CD4-positive, alpha-beta T cell treated with Interleukin-12 subunit alpha and Interleukin-12 subunit beta, for 1 hour (primary cell): ENCODE measurements around the gene SELENOO.

Source experiments
- DNase-seq: peaks from one replicate; pipeline ENCODE4 v3.0.0-alpha.2; 2020

SELENOO gene

GRCh38 chr22:50257041-50257440 is 56.2 kb downstream of the SELENOO start:
- DNase-seq: no peak

GRCh38 chr22:50257451-50258360 is 56.9 kb downstream of the SELENOO start:
- no peak for DNase-seq

- no peak for DNase-seq
Observed at GRCh38 chr22:50258361-50259292, 57.8 kb downstream of the SELENOO start.

GRCh38 chr22:50259302-50259701 is 58.5 kb downstream of the SELENOO start:
- no peak for DNase-seq

- no peak for DNase-seq
Observed at GRCh38 chr22:50260434-50260800, 59.6 kb downstream of the SELENOO start.

- DNase-seq: no peak
Observed at GRCh38 chr22:50260801-50261614, 60.2 kb downstream of the SELENOO start.

- no peak for DNase-seq
Observed at GRCh38 chr22:50261615-50262459, 61.0 kb downstream of the SELENOO start, which contains the start of gene MAPK12. TSS of gene MAPK12 (minus strand) at chr22:50261683. CDS start at chr22:50261509, 174 bp downstream.

GRCh38 chr22:50262460-50262911 is 61.7 kb downstream of the SELENOO start:
- DNase-seq: no peak

GRCh38 chr22:50262973-50263617 is 62.3 kb downstream of the SELENOO start:
- DNase-seq: no peak

GRCh38 chr22:50264104-50264745 is 63.4 kb downstream of the SELENOO start:
- no peak for DNase-seq

GRCh38 chr22:50264946-50265669 is 64.3 kb downstream of the SELENOO start:
- DNase-seq: no peak

GRCh38 chr22:50266994-50267393 is 66.2 kb downstream of the SELENOO start:
- DNase-seq: no peak
